H9 (cell line): Measurements from ENCODE around the gene HEATR1. TPM values are rescaled to one million over a fixed set of nuclear protein-coding genes. Genes with fewer than 3 reads are reported as not detected.

Source experiments
- DNase-seq: peaks from one replicate; pipeline ENCODE4 v3.0.0-alpha.2; 2017
- H2AFZ ChIP-seq: one replicate; pipeline ENCODE4 v1.6.1; 2013; ENCODE audit warnings: mild to moderate bottlenecking, low read length, control low read depth, moderate library complexity
- H2AK5ac ChIP-seq: 2 replicates; pipeline ENCODE4 v1.6.1; 2013; ENCODE audit warnings: low read length, control low read depth, mixed read lengths; ENCODE audit not compliant: insufficient read length
- H2BK120ac ChIP-seq: one replicate; pipeline ENCODE4 v1.6.1; 2013; ENCODE audit warnings: low read depth, mild to moderate bottlenecking, low read length, control low read depth, inconsistent platforms; ENCODE audit not compliant: poor library complexity, severe bottlenecking
- H2BK12ac ChIP-seq: 2 replicates; pipeline ENCODE4 v1.6.1; 2013; ENCODE audit warnings: low read length, control low read depth, mixed read lengths, low read depth; ENCODE audit not compliant: insufficient read length
- H2BK15ac ChIP-seq: 2 replicates; pipeline ENCODE4 v1.6.1; 2013; ENCODE audit warnings: low read depth, low read length, control low read depth
- H2BK20ac ChIP-seq: one replicate; pipeline ENCODE4 v1.6.1; 2013; ENCODE audit warnings: low read depth, mild to moderate bottlenecking, low read length, control low read depth, inconsistent platforms; ENCODE audit not compliant: poor library complexity, severe bottlenecking
- H2BK5ac ChIP-seq: 2 replicates; pipeline ENCODE4 v1.6.1; 2013; ENCODE audit warnings: low read length, control low read depth, mixed read lengths; ENCODE audit not compliant: insufficient read length
- H3K14ac ChIP-seq: 2 replicates; pipeline ENCODE4 v1.6.1; 2013; ENCODE audit warnings: low read length, control low read depth; ENCODE audit not compliant: insufficient read depth
- H3K18ac ChIP-seq: 2 replicates; pipeline ENCODE4 v1.6.1; 2013; ENCODE audit warnings: low read depth, mild to moderate bottlenecking, mixed read lengths, low read length, control low read depth; ENCODE audit not compliant: insufficient read length
- H3K23ac ChIP-seq: 2 replicates; pipeline ENCODE4 v1.6.1; 2013; ENCODE audit warnings: low read length, control low read depth, mixed read lengths, low read depth; ENCODE audit not compliant: insufficient read length
- H3K23me2 ChIP-seq: 2 replicates; pipeline ENCODE4 v1.6.1; 2013; ENCODE audit warnings: low read depth, mild to moderate bottlenecking, mixed read lengths, low read length, control low read depth; ENCODE audit not compliant: insufficient read length, poor library complexity, severe bottlenecking
- H3K27ac ChIP-seq: 2 replicates; pipeline ENCODE4 v1.5.1; 2013; ENCODE audit warnings: low read length, control low read depth, mixed read lengths, low read depth; ENCODE audit not compliant: insufficient read length
- H3K27me3 ChIP-seq: 2 replicates; pipeline ENCODE4 v1.6.1; 2013; ENCODE audit warnings: low read length, control low read depth, inconsistent platforms; ENCODE audit not compliant: insufficient read depth
- H3K4ac ChIP-seq: 2 replicates; pipeline ENCODE4 v1.6.1; 2013; ENCODE audit warnings: low read depth, mild to moderate bottlenecking, control low read depth, inconsistent platforms, low read length, moderate library complexity
- H3K4me1 ChIP-seq: 2 replicates; pipeline ENCODE4 v1.6.1; 2013; ENCODE audit warnings: low read length, control low read depth, inconsistent platforms; ENCODE audit not compliant: insufficient read depth
- H3K4me2 ChIP-seq: 2 replicates; pipeline ENCODE4 v1.6.1; 2013; ENCODE audit warnings: low read length, control low read depth, mixed read lengths; ENCODE audit not compliant: insufficient read length, insufficient read depth
- H3K56ac ChIP-seq: 2 replicates; pipeline ENCODE4 v1.6.1; 2013; ENCODE audit warnings: low read depth, mild to moderate bottlenecking, mixed read lengths, low read length, control low read depth; ENCODE audit not compliant: insufficient read length
- H3K79me1 ChIP-seq: 2 replicates; pipeline ENCODE4 v1.6.1; 2013; ENCODE audit warnings: low read depth, mild to moderate bottlenecking, moderate library complexity, low read length, control low read depth, inconsistent platforms; ENCODE audit not compliant: insufficient read depth, poor library complexity, severe bottlenecking
- H3K79me2 ChIP-seq: 2 replicates; pipeline ENCODE4 v1.6.1; 2013; ENCODE audit warnings: low read length, control low read depth, inconsistent platforms; ENCODE audit not compliant: insufficient read depth
- H3K9ac ChIP-seq: 2 replicates; pipeline ENCODE4 v1.6.1; 2013; ENCODE audit warnings: low read length, control low read depth, mixed read lengths; ENCODE audit not compliant: insufficient read length; ENCODE audit errors: extremely low read depth
- H3K9me3 ChIP-seq: one replicate; pipeline ENCODE4 v1.6.1; 2013; ENCODE audit warnings: low read depth, low read length, inconsistent platforms; ENCODE audit not compliant: control insufficient read depth
- H3T11ph ChIP-seq: one replicate; pipeline ENCODE4 v1.6.1; 2013; ENCODE audit warnings: mild to moderate bottlenecking, low read length, control low read depth, inconsistent platforms
- H4K20me1 ChIP-seq: one replicate; pipeline ENCODE4 v1.6.1; 2013; ENCODE audit not compliant: control insufficient read depth, insufficient read length, insufficient read depth
- H4K5ac ChIP-seq: 2 replicates; pipeline ENCODE4 v1.6.1; 2013; ENCODE audit warnings: low read depth, mild to moderate bottlenecking, mixed read lengths, low read length, control low read depth; ENCODE audit not compliant: insufficient read length
- H4K8ac ChIP-seq: replicated peaks from 2 replicates; pipeline ENCODE4 v1.6.1; 2013; ENCODE audit warnings: low read length, control low read depth, mixed read lengths, low read depth; ENCODE audit not compliant: insufficient read length
- H4K91ac ChIP-seq: 2 replicates; pipeline ENCODE4 v1.6.1; 2013; ENCODE audit warnings: low read depth, mild to moderate bottlenecking, moderate library complexity, mixed read lengths, low read length, control low read depth; ENCODE audit not compliant: insufficient read length
- H3K27ac Mint-ChIP-seq, 3 experiments: 2 replicates in 2 of 3; 3 replicates in 1 of 3; pipeline ENCODE4 v1.8.0; 2020 to 2021; ENCODE audit warnings: mixed read lengths in 3 of 3, mild to moderate bottlenecking in 1 of 3, moderate library complexity in 1 of 3
- H3K27me3 Mint-ChIP-seq: 2 replicates; pipeline ENCODE4 v1.8.0; 2021; ENCODE audit warnings: low read depth, mild to moderate bottlenecking, moderate library complexity, mixed read lengths
- H3K36me3 Mint-ChIP-seq, 3 experiments: 2 replicates in 2 of 3; 3 replicates in 1 of 3; pipeline ENCODE4 v1.8.0; 2020 to 2021; ENCODE audit warnings: low read depth in 3 of 3, mixed read lengths in 3 of 3; ENCODE audit not compliant: insufficient read depth in 1 of 3
- H3K4me1 Mint-ChIP-seq, 2 experiments: 2 replicates each; pipeline ENCODE4 v1.8.0; 2020; ENCODE audit warnings: mixed read lengths in 2 of 2
- H3K4me3 Mint-ChIP-seq, 2 experiments: 2 replicates in 1 of 2; 3 replicates in 1 of 2; pipeline ENCODE4 v1.8.0; 2020 to 2021; ENCODE audit warnings: mild to moderate bottlenecking in 2 of 2, mixed read lengths in 2 of 2, moderate library complexity in 1 of 2
- H3K9me3 Mint-ChIP-seq, 2 experiments: 2 replicates in 1 of 2; 3 replicates in 1 of 2; pipeline ENCODE4 v1.8.0; 2020; ENCODE audit warnings: mild to moderate bottlenecking in 2 of 2, mixed read lengths in 2 of 2, moderate library complexity in 1 of 2
- CTCF ChIP-seq: fragments of 200-600 bp; sonication (generic); conservative IDR thresholded peaks from 3 replicates; pipeline ENCODE4 v1.8.0; 2021; ENCODE audit warnings: antibody characterized with exemption, mild to moderate bottlenecking
- WGBS: extraction: QIAGEN DNeasy Blood & Tissue Kit; methylation state at CpG from one replicate; pipeline ENCODE4 v1.1.7; 2013; ENCODE audit warnings: missing lambda C conversion rate, low lambda C conversion rate, mixed read lengths; ENCODE audit not compliant: insufficient read length; ENCODE audit errors: extremely low coverage; 5-methylcytosine and 5-hydroxymethylcytosine counted together
- total RNA-seq: library from RNA; stranded (reverse); gene quantifications from 2 replicates; pipeline ENCODE4 v1.2.1, GENCODE V29; 2021

Gene HEATR1
- total RNA-seq, 1 experiment from 2014 or later: 88.2 TPM

- no peak overlapping the region for H2BK12ac ChIP-seq
- H4K91ac ChIP-seq: no peak overlapping the region
- H3K79me1 ChIP-seq: no peaks in the 10 kb centered on the region
- H3K4me3 Mint-ChIP-seq: no peak overlapping the region
- H3K79me2 ChIP-seq: no peaks in the 10 kb centered on the region
- H3K4me2 ChIP-seq: no peak overlapping the region
- no peaks in the 10 kb centered on the region for H3K4me1 ChIP-seq
- no peaks in the 10 kb centered on the region for H4K20me1 ChIP-seq
- DNase-seq: no peak
- no peak overlapping the region for H2BK120ac ChIP-seq
- H3K4me1 Mint-ChIP-seq: no peaks in the 10 kb centered on the region
- H3K27me3 ChIP-seq: no peaks in the 10 kb centered on the region
- H3K27ac ChIP-seq: no peak overlapping the region
- H4K5ac ChIP-seq: no peak overlapping the region
- H3K56ac ChIP-seq: no peak overlapping the region
- H3K27me3 Mint-ChIP-seq: no peaks in the 10 kb centered on the region
- no peak overlapping the region for H2AK5ac ChIP-seq
- no peak overlapping the region for H3T11ph ChIP-seq
- no peak for TF ChIP-seq CTCF
- peaks cover 33 to 93% (median 85%) of the 10 kb centered on the region in 3 experiments; a peak in 6 of 7 replicates for H3K36me3 Mint-ChIP-seq
- no peak overlapping the region for H4K8ac ChIP-seq
- H3K27ac Mint-ChIP-seq: no peak overlapping the region
- no peak overlapping the region for H3K23ac ChIP-seq
- no peaks in the 10 kb centered on the region for H3K23me2 ChIP-seq
- H2AFZ ChIP-seq: no peak overlapping the region
- no CpG with 5 or more reads among the region's 7 CpGs for WGBS
- no peak overlapping the region for H2BK15ac ChIP-seq
- no peak overlapping the region for H3K9ac ChIP-seq
- no peak overlapping the region for H3K4ac ChIP-seq
- H3K14ac ChIP-seq: no peak overlapping the region
- no peak overlapping the region for H2BK20ac ChIP-seq
- H3K9me3 ChIP-seq: no peaks in the 10 kb centered on the region
- no peak overlapping the region for H2BK5ac ChIP-seq
- no peak overlapping the region for H3K18ac ChIP-seq
- no peaks in the 10 kb centered on the region for H3K9me3 Mint-ChIP-seq
Measured at GRCh38 chr1:236556606-236557005, 47.7 kb downstream of the HEATR1 start.
